MM.1S (cell line): ENCODE measurements around the gene FREY1.

ENCODE experiments used
- EZH2 ChIP-seq: fragments of 300-600 bp; sonication (generic); optimal IDR thresholded peaks from 2 replicates; pipeline ENCODE3; 2017; ENCODE audit warnings: low read depth, mild to moderate bottlenecking, antibody characterized with exemption, low read length, mixed read lengths
- EZH2phosphoT487 ChIP-seq: fragments of 300-600 bp; sonication (generic); IDR thresholded peaks from 2 replicates; pipeline ENCODE4 v1.6.1; 2018; ENCODE audit warnings: antibody characterized with exemption, low read length
- TF ChIP-seq, protein P1 (sequence below): fragments of 300-600 bp; sonication (generic); IDR thresholded peaks from 2 replicates; pipeline ENCODE4 v1.5.1; 2016; ENCODE audit warnings: antibody characterized with exemption, low read length, mixed read lengths

GRCh38 chr11:45901626-45902025, 5.4 kb downstream of the FREY1 start:
- TF ChIP-seq, protein P1, sequence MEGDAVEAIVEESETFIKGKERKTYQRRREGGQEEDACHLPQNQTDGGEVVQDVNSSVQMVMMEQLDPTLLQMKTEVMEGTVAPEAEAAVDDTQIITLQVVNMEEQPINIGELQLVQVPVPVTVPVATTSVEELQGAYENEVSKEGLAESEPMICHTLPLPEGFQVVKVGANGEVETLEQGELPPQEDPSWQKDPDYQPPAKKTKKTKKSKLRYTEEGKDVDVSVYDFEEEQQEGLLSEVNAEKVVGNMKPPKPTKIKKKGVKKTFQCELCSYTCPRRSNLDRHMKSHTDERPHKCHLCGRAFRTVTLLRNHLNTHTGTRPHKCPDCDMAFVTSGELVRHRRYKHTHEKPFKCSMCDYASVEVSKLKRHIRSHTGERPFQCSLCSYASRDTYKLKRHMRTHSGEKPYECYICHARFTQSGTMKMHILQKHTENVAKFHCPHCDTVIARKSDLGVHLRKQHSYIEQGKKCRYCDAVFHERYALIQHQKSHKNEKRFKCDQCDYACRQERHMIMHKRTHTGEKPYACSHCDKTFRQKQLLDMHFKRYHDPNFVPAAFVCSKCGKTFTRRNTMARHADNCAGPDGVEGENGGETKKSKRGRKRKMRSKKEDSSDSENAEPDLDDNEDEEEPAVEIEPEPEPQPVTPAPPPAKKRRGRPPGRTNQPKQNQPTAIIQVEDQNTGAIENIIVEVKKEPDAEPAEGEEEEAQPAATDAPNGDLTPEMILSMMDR: no peak
- TF ChIP-seq EZH2phosphoT487: no peak
- TF ChIP-seq EZH2: no peak
